ENCODE data around the gene ZNF195.
"Not testable (repeated sequence)": the region's sequence is repeated elsewhere in the genome, so short reads cannot be mapped to it uniquely, and the experiment has no call there.

- TF ChIP-seq CTCF (IDR thresholded peaks at IDR 0.05; ENCODE audit: low read depth, low read length, poor library complexity, severe bottlenecking); EZH2phosphoT487 (IDR thresholded peaks at IDR 0.05; ENCODE audit: borderline replicate concordance, low read length): not testable (repeated sequence)
Measured at GRCh38 chr11:3421608-3422379, 42.8 kb upstream of the ZNF195 start.

Measured in DOHH2 (cell line).